A673 (cell line): ENCODE data around the gene SMARCA2.

Experiments
- CTCF ChIP-seq: fragments of 300-800, 200-600 bp; sonication (generic); conservative IDR thresholded peaks from 2 replicates; pipeline ENCODE4 v1.5.1; 2017; ENCODE audit warnings: low read depth, mild to moderate bottlenecking, antibody characterized with exemption, low read length, moderate library complexity, mixed read lengths
- EZH2 ChIP-seq: fragments of 200-600 bp; sonication (generic); IDR thresholded peaks from 2 replicates; pipeline ENCODE4 v1.6.1; 2017; ENCODE audit warnings: borderline replicate concordance, low read depth, mild to moderate bottlenecking, mixed read lengths, antibody characterized with exemption, low read length; ENCODE audit not compliant: poor library complexity, severe bottlenecking

DNA sequence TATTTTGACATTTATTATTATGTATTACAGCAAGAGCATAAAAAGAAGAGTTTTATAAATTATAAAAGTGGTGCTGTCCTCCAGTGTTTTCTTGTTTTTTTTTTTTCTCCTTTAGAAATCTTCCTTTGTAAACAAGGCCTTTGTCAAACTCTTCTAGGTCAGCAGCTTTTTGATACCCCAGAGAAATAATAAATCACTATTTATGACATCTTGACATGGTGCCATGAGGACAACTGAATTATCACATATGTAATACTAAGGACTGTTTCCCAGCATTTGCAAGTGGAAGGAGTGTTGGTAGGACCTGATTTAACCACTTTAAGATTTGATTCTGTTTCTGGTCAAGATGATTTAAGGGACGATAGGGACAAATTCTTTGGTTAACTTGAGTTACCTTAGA, 4.6 kb downstream of the SMARCA2 start:
- TF ChIP-seq CTCF: no peak
- TF ChIP-seq EZH2: no peak
